Cardiac muscle cell (in vitro differentiated cells and primary cell): ENCODE results near the gene DBNDD1. TPM values are rescaled to one million over a fixed set of nuclear protein-coding genes. Genes with fewer than 3 reads are reported as not detected.

Source experiments
- DNase-seq, 2 donors: peaks; one replicate each; pipeline versions ENCODE4 v3.0.0 to v3.0.0-alpha.2; 2010 to 2017; ENCODE audit warnings: low read depth in 1 of 2, low spot score in 1 of 2
- H3K27ac ChIP-seq: fragments of 200-600 bp; sonication (generic); 2 replicates; pipeline ENCODE4 v1.5.1; 2016
- H3K27me3 ChIP-seq: fragments of 200-600 bp; sonication (generic); 2 replicates; pipeline ENCODE4 v1.6.0; 2016; ENCODE audit warnings: control low read depth
- H3K36me3 ChIP-seq: fragments of 200-600 bp; sonication (generic); 2 replicates; pipeline ENCODE4 v1.5.1; 2016; ENCODE audit warnings: control low read depth
- H3K4me1 ChIP-seq: fragments of 200-600 bp; sonication (generic); 2 replicates; pipeline ENCODE4 v1.8.1; 2017; ENCODE audit warnings: low read depth, mild to moderate bottlenecking, mixed run types
- H3K4me3 ChIP-seq: fragments of 200-600 bp; sonication (generic); 2 replicates; pipeline ENCODE4 v1.5.1; 2016; ENCODE audit warnings: mild to moderate bottlenecking
- H3K9me3 ChIP-seq: fragments of 200-600 bp; sonication (generic); 2 replicates; pipeline ENCODE4 v1.5.1; 2017; ENCODE audit warnings: low read depth, mild to moderate bottlenecking, control low read depth
- polyA plus RNA-seq: library from polyadenylated mRNA; unstranded; fragments of >200 nt; fragmentation: Nextera tagmentation; extraction: Ambion mirVana; gene quantifications from 2 replicates; pipeline ENCODE4 v1.2.1, GENCODE V29; 2016
- total RNA-seq: library from RNA; depleted of rRNA; stranded (reverse); fragments of >200 nt; gene quantifications from 2 replicates; pipeline ENCODE4 v1.2.3, GENCODE V29; 2016
- TF ChIP-seq, protein P1 (sequence below): IDR thresholded peaks from 2 replicates; pipeline ENCODE4 v1.5.1; 2012; ENCODE audit warnings: low read depth, mild to moderate bottlenecking, low read length

The DBNDD1 gene
- total and polyA plus RNA-seq, 2 experiments from 2014 or later: 5.1 to 5.9 TPM

DNA sequence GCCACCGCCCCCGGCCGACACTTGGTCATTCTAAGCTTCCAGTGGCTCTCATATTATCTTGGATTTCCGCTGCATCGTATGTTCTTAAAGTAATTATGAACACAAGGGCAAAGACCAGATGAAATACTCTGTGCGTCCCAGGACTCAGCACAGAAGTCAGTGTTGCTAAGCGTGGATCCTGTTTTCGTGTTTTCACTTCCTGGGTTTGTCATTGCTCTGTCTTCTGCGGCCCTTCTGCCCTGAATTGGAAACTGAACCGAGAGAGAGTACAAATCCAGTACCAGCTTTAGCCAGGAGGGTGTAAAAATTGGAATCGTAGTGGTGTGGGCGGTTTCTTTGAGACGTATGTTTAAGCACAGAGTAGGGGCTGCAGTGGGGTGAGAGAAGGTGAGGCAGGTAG is 32.7 kb downstream of the DBNDD1 start:
- H3K36me3 ChIP-seq: peaks cover 23% of the 10 kb centered on the region
- no peak overlapping the region for H3K4me3 ChIP-seq
- TF ChIP-seq, protein P1, sequence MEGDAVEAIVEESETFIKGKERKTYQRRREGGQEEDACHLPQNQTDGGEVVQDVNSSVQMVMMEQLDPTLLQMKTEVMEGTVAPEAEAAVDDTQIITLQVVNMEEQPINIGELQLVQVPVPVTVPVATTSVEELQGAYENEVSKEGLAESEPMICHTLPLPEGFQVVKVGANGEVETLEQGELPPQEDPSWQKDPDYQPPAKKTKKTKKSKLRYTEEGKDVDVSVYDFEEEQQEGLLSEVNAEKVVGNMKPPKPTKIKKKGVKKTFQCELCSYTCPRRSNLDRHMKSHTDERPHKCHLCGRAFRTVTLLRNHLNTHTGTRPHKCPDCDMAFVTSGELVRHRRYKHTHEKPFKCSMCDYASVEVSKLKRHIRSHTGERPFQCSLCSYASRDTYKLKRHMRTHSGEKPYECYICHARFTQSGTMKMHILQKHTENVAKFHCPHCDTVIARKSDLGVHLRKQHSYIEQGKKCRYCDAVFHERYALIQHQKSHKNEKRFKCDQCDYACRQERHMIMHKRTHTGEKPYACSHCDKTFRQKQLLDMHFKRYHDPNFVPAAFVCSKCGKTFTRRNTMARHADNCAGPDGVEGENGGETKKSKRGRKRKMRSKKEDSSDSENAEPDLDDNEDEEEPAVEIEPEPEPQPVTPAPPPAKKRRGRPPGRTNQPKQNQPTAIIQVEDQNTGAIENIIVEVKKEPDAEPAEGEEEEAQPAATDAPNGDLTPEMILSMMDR: no peak
- no peaks in the 10 kb centered on the region for H3K9me3 ChIP-seq
- no peaks in the 10 kb centered on the region for H3K27me3 ChIP-seq
- H3K27ac ChIP-seq: no peak overlapping the region
- no peaks in the 10 kb centered on the region for H3K4me1 ChIP-seq
- DNase-seq: no peak

DNA sequence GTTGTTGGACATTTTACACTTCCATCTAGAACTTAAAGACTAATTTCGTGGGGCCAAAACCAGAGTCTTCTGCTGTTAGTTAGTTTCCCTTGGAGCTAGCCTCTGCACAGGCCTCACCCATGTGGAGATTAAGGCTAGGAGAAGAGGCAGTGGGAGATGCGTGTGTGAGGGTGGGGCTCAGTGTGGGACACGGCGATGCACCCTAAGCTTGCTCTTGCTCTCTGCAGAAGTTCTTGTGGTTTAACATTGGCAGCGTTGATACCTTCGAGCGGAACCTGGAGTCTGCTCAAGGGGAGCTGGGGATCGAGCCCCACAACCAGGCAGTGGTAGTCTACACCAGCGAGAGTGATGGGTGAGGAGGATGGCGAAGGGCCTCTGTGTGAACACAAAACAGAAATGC is 34.0 kb downstream of the DBNDD1 start:
- H3K9me3 ChIP-seq: no peaks in the 10 kb centered on the region
- peaks cover 31% of the 10 kb centered on the region for H3K36me3 ChIP-seq
- H3K27me3 ChIP-seq: no peaks in the 10 kb centered on the region
- no peaks in the 10 kb centered on the region for H3K4me1 ChIP-seq
- no peak for DNase-seq
- TF ChIP-seq, protein P1: no peak
- H3K27ac ChIP-seq: no peak overlapping the region
- H3K4me3 ChIP-seq: no peak overlapping the region

DNA sequence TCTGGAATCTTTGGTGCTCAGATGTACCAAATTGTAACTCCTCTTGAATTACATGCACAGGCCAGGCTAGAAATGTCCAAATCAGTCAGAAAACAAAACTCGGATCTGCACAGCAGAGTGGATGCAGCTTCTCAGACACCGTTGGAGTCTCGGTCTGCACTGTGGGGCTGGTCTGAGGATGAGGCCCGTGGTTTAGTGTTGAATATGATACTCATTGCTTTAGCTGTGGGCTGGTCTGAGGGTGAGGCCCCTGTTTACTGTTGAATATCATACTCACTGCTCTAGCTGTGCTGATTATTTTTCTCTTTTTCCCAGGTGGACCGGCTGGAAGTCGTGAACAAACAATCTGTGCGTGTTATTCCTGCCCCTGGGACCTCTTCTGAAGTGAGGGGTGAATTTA is 35.0 kb downstream of the DBNDD1 start:
- no peak overlapping the region for H3K27ac ChIP-seq
- H3K4me1 ChIP-seq: no peaks in the 10 kb centered on the region
- H3K9me3 ChIP-seq: no peaks in the 10 kb centered on the region
- H3K36me3 ChIP-seq: peaks cover 33% of the 10 kb centered on the region
- TF ChIP-seq, protein P1: no peak
- no peak overlapping the region for H3K4me3 ChIP-seq
- no peaks in the 10 kb centered on the region for H3K27me3 ChIP-seq
- DNase-seq: no peak

DNA sequence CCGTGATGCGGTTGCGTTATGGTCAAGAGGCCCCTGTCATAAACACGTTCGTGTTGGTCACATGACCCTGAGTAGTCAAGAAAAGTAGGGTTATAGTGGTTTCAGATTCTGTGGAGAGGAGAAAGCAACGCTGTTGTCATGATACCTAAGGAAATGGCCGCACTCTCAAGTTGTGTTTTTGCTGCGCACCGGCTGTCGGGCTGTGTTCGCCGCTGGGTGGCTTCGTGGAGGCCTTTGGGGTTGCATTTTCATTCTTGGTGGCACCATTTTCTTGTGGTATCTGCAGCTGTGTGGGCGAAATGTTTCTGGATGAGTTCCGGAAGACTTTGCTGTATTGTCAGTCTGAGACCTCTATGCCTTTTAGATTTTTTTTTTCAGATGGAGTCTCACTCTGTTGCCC is 35.7 kb downstream of the DBNDD1 start:
- Histone ChIP-seq H3K36me3 (peaks cover 33% of the 10 kb centered on the region), H3K9me3 (no peaks in the 10 kb centered on the region), H3K27ac (no peak overlapping the region), H3K4me3 (no peak overlapping the region), H3K4me1 (no peaks in the 10 kb centered on the region), H3K27me3 (no peaks in the 10 kb centered on the region)
- TF ChIP-seq, protein P1: no peak
- DNase-seq: no peak

DNA sequence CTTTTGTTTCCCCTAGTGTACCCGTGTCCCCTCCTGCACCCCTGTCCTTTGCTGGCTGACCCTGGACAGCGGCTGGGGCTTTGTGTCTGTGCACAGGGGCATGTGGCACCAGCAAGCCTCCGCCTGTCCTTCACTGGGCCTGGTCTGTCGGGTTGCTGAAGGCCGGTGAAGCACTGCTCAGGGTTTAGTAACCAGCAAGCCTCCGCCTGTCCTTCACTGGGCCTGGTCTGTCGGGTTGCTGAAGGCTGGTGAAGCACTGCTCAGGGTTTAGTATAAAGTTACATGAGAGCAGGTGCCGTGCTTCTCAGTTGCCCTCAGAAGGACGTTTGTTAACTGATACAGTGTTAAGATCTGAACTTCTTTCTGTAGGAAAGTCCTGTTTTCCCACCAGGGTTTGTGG is 36.9 kb downstream of the DBNDD1 start:
- DNase-seq: no peak
- H3K4me3 ChIP-seq: no peak overlapping the region
- TF ChIP-seq, protein P1: no peak
- H3K4me1 ChIP-seq: no peaks in the 10 kb centered on the region
- no peaks in the 10 kb centered on the region for H3K27me3 ChIP-seq
- no peaks in the 10 kb centered on the region for H3K9me3 ChIP-seq
- no peak overlapping the region for H3K27ac ChIP-seq
- peaks cover 39% of the 10 kb centered on the region for H3K36me3 ChIP-seq

DNA sequence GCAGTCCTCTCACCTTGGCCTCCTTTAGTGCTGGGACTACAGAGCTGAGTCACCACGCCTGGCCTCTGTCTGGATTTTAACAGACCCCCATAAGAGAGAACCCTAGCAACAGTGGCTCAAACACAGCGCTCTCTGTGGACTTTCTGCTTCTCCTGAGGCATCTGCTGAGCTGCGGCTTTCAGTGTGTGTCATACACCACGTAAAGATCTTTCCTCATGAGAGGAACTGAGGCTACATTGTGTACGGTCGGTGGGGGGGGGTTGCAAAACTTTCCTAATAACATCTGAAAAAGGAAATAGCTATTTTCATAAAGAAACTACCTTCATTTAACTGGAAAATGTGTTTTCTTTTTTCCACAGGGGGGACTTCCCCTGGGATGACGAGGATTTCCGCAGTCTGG is 37.8 kb downstream of the DBNDD1 start:
- Histone ChIP-seq H3K27ac (no peak overlapping the region), H3K9me3 (no peaks in the 10 kb centered on the region), H3K4me3 (no peak overlapping the region), H3K36me3 (peaks cover 36% of the 10 kb centered on the region), H3K4me1 (no peaks in the 10 kb centered on the region), H3K27me3 (no peaks in the 10 kb centered on the region)
- DNase-seq: no peak
- TF ChIP-seq, protein P1: no peak
